ENCODE measurements around the gene PANK3.
"Not testable (repeated sequence)": the region's sequence is repeated elsewhere in the genome, so short reads cannot be mapped to it uniquely, and the experiment has no call there.

The PANK3 gene

DNA sequence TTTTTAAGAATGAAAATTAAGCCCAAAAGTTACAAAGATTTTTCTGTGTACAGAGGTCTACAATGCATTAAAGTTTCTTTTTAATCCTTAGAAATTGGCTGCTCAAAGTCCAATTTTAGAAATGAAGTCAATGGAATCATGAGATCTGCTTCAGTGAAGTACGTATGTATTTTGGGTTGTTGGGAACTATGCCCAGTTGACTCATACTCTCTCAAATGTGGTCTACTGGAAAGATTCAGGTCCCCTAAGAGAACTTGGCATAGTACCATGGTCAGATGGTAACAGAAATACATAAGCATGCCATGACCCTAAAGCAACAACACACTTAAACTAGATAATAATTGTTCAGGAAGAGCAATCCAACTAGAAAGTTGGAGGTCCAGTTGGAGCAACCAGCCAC, 27.0 kb downstream of the PANK3 start:
- DNase-seq (ENCODE audit: low read depth): no peak

DNA sequence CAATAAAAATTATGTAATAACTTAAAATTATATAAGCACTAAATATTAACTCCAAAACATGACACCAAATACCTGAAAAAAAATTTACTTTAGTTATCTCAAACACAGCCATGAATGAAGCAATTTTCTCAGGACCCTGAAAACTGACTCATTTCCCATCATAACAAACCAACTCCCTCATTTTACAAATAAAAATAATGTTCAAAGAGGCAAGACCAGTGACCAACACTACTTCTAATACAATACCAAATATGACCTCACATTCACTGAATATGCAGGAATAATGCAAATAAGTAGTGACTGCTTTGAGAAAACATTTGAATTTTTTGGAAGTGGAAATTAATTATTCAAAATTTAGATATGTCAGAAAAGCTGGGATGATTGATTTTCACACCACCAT, 28.5 kb downstream of the PANK3 start:
- no peak for DNase-seq (ENCODE audit: low read depth)

DNA sequence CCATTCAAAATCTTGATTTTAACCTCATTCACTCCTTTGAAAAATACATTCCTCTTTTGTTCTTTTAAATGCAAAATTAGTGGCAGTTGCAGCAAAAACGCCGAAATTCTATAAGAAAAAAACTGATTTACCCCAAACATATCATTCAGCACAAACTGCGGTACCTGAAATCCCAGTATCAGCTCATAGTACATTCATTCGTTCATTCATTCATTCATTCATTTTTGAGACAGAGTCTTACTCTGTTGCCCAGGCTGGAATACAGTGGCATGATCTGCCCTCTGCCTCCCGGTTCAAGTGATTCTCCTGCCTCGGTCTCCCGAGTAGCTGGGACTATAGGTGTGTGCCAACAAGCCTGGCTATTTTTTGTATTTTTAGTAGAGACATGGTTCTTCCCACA, 29.6 kb downstream of the PANK3 start:
- DNase-seq (ENCODE audit: low read depth): no peak

- no peak for DNase-seq (ENCODE audit: low read depth)
These were observed 42.0 kb downstream of the PANK3 start for GRCh38 chr5:168537176-168537575.

GRCh38 chr5:168534351-168534750, 44.8 kb downstream of the PANK3 start:
- DNase-seq (ENCODE audit: low read depth): not testable (repeated sequence)

- DNase-seq (ENCODE audit: low read depth): no peak
These were observed 46.9 kb downstream of the PANK3 start for GRCh38 chr5:168531987-168532864.

- DNase-seq (ENCODE audit: low read depth): no peak
These were observed 48.0 kb downstream of the PANK3 start for GRCh38 chr5:168531191-168531590.

GRCh38 chr5:168530621-168531150, 48.5 kb downstream of the PANK3 start:
- DNase-seq (ENCODE audit: low read depth): no peak

DNA sequence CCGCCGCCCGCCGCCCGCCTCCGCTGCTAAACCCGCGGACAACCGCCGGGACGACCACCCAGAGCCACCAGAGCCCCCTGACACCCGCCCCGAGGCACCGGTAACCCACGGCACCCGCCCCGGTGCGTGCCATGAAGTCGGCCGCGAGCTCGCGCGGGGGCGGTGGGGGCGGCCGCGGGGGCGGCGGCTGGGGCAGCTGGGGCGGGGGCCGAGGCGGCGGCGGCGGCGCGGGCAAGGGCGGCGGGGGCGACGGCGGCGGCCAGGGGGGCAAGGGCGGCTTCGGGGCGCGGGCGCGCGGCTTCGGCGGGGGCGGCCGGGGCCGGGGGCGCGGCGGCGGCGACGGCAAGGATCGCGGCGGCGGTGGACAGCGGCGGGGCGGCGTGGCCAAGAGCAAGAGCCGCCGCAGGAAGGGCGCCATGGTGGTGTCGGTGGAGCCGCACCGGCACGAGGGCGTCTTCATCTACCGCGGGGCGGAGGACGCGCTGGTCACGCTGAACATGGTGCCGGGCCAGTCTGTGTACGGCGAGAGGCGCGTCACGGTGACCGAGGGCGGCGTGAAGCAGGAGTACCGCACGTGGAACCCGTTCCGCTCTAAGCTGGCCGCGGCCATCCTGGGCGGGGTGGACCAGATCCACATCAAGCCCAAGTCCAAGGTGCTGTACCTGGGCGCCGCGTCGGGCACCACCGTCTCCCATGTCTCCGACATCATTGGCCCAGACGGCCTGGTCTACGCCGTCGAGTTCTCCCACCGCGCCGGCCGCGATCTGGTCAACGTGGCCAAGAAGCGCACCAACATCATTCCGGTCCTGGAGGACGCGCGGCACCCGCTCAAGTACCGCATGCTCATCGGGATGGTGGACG, 49.6 kb downstream of the PANK3 start:
- no peak for DNase-seq (ENCODE audit: low read depth)

- DNase-seq (ENCODE audit: low read depth): peak; percentile 12
These were observed 50.4 kb downstream of the PANK3 start, which contains the start of gene FBLL1 for GRCh38 chr5:168528521-168529373. Gene FBLL1, plus strand, starts transcription at chr5:168529305. Its CDS starts 200 bp downstream, at chr5:168529505.

DNA sequence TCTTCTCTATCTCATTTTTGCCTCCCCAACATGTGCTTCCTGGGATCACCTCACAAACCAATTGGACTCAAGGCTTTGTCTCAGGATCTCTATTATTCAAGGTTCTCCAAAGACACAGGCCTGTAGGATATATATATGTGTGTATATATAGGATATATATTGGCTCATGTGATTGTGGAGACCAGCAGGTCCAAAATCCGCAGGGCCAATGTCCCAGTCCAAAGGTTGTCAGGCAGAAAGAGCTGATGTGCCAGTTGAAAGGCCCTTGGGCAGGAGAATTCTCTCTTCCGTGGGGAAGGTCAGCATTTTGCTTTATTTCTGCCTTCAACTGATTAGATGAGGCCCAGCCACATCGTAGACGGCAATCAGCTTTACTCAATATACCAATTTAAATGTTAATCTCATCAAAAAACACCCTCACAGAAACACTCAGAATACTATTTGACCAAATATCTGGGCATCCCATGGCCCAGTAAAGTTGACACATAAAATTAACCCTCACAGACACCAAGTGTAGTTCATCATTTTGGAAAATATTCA, 51.3 kb downstream of the PANK3 start:
- no peak for DNase-seq (ENCODE audit: low read depth)

GRCh38 chr5:168525856-168526255, 53.3 kb downstream of the PANK3 start:
- no peak for DNase-seq (ENCODE audit: low read depth)

GRCh38 chr5:168513861-168514428, 65.2 kb downstream of the PANK3 start:
- DNase-seq (ENCODE audit: low read depth): no peak

- no peak for DNase-seq (ENCODE audit: low read depth)
These were observed 76.5 kb downstream of the PANK3 start for GRCh38 chr5:168502563-168503237.

All from activated T-cell treated with anti-CD3 and anti-CD28 coated beads for 1 hour (primary cell).